Measurements from ENCODE around the gene KYAT1. TPM values are rescaled to one million over a fixed set of nuclear protein-coding genes. Genes with fewer than 3 reads are reported as not detected.
A peak's percentile ranks its signal among the peaks of the same experiment; 100 is the strongest.

The KYAT1 gene
- total RNA-seq (2021) (26.1 and 27.6 TPM in 2 replicates), Bru-seq, nascent RNA (percentile 68 among the genes with signal in this experiment), BruChase-seq, experiment 1, labeled RNA remaining after a 2-hour chase (percentile 84 among the genes with signal in this experiment), BruChase-seq, experiment 2, labeled RNA remaining after a 6-hour chase (percentile 63 among the genes with signal in this experiment)
- long read RNA-seq, transcript KYAT1-201 (13 exons, 1,903 nt), result major isoform, 16 of 47 reads
- long read RNA-seq, partial matches to known transcripts, result 9 of 47 reads
- long read RNA-seq, other reads (novel, unspliced or antisense), result 21 of 47 reads

DNA sequence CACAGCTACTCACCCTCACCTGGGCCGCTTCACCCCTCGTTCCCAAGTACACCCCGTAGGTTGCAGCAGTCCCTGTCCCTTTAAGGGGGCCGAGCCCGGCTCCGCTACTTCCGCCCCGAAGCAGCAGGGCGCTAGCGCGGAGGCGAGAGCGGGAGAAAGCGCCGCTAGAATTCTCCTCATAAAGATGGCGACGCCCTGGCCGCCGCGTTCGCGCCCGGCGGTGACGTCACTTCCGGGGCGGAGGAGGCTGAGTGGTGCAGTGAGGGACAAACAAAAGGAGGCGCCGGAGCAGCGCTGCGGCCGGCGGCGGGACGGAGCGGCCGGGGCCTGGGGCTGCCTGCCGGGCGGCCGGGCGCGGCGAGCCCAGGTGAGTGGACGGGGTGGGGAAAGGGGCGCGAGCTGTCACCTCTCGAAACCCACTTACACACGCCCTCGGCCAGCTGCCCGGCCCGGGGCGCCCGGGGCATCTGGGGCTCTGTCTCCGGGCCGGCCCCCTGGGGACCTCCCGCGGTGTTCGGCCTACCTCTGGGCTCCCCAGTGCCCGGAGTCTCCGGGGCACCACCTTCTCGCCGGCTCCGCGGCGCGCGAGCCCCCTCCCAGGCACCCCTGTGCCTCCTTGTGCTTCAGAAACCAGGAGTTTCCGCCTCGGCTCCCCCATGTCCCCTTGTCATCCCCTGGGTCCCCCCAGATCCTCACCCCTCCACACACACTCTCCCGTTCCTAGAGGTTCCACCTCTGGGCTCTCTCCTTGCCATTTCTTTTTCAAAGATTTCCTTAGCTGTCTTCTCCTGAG is at the start of gene KYAT1, which contains the start of gene LRRC8A:
TSS of gene KYAT1 (minus strand) at position 67 of the 793 bp plus-strand sequence. CDS start 36,545 bp downstream, outside the sequence.
TSS of gene LRRC8A (plus strand) at position 250 of the 793 bp plus-strand sequence. CDS start 25,032 bp downstream, outside the sequence.
- DNase-seq, result peak; percentile 89 to 99
- H2AFZ ChIP-seq, result peak within 1 kb of the TSS; percentile 86
- BruUV-seq (replicated peaks), result no TSS peak
- H3K4me3 ChIP-seq, result peak within 1 kb of the TSS; percentile 87
- no peaks in the 10 kb centered on the region for H4K20me1 ChIP-seq (ENCODE audit: insufficient read depth)
- ChIA-PET POLR2A (ENCODE audit: unreplicated experiment) (interaction anchor here (0.5 to 1.0 kb wide), 7 partner anchors 9 to 1114 kb away, joined by 3 to 17 read pairs (median 3); no protein-coding TSS in a partner anchor), CTCF (interaction anchor here (0.6 to 0.7 kb wide), 3 partner anchors 9 to 180 kb away, joined by 3 to 9 read pairs (median 5); partner anchors contain the start of gene PKN3)
- H3K9me3 ChIP-seq (ENCODE audit: insufficient read depth, low read depth), result no peaks in the 10 kb centered on the region
- peaks cover 20% of the 10 kb centered on the region for H3K4me1 ChIP-seq (replicated peaks; ENCODE audit: insufficient read depth)
- peak within 1 kb of the TSS; percentile 77 for H3K27ac ChIP-seq
- H3K4me2 ChIP-seq, result peak within 1 kb of the TSS; percentile 88
- H3K27me3 ChIP-seq (ENCODE audit: insufficient read depth, low read depth), result no peaks in the 10 kb centered on the region
- peaks cover 12% of the 10 kb centered on the region for H3K36me3 ChIP-seq (ENCODE audit: low read depth)
- TF ChIP-seq, protein P1, sequence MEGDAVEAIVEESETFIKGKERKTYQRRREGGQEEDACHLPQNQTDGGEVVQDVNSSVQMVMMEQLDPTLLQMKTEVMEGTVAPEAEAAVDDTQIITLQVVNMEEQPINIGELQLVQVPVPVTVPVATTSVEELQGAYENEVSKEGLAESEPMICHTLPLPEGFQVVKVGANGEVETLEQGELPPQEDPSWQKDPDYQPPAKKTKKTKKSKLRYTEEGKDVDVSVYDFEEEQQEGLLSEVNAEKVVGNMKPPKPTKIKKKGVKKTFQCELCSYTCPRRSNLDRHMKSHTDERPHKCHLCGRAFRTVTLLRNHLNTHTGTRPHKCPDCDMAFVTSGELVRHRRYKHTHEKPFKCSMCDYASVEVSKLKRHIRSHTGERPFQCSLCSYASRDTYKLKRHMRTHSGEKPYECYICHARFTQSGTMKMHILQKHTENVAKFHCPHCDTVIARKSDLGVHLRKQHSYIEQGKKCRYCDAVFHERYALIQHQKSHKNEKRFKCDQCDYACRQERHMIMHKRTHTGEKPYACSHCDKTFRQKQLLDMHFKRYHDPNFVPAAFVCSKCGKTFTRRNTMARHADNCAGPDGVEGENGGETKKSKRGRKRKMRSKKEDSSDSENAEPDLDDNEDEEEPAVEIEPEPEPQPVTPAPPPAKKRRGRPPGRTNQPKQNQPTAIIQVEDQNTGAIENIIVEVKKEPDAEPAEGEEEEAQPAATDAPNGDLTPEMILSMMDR (conservative IDR thresholded peaks at IDR 0.05), result no peak
- no peak for TF ChIP-seq EZH2 (IDR thresholded peaks at IDR 0.05; ENCODE audit: low read depth)
- peaks cover 21% of the 10 kb centered on the region for H3F3A ChIP-seq (ENCODE audit: insufficient read depth, low read depth)
- H3K79me2 ChIP-seq (ENCODE audit: low read depth), result peaks cover 68% of the 10 kb centered on the region
- intact Hi-C loops (cut with micrococcal nuclease; ENCODE audit: unreplicated experiment), result loop anchor here (1.0 to 5.0 kb wide), 5 partner anchors 10 to 65 kb away; partner anchors contain the start of genes DOLK and NUP188
- no peaks in the 10 kb centered on the region for H3K9me2 ChIP-seq (ENCODE audit: insufficient read depth)

DNA sequence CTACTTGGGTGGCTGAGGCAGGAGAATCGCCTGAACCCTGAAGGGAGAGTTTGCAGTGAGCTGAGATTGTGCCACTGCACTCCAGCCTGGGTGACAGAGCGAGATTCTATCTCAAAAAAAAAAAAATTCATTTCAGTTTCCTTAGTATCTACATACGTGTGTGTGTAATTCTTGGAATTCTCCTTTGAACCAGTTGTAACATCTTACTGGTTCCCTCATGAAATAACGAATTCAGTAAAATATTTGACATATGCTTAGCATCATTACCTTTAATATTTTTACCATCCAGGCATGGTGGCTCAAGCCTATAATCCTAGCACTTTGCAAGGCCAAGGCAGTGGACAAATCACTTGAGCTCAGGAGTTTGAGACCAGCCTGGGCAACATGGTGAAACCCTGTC is 47.8 kb upstream of the KYAT1 start:
- no peak overlapping the region for H3K4me3 ChIP-seq
- POLR2A ChIA-PET (ENCODE audit: unreplicated experiment), result no interaction called here

More for the DNA sequence above, 47.8 kb upstream of the KYAT1 start:
- Histone ChIP-seq H3F3A (ENCODE audit: insufficient read depth, low read depth) (peaks cover 6% of the 10 kb centered on the region; the same call in 1 of the 2 replicates), H3K27ac (no peak overlapping the region), H3K4me1 (replicated peaks; ENCODE audit: insufficient read depth) (no peaks in the 10 kb centered on the region), H3K27me3 (ENCODE audit: insufficient read depth, low read depth) (no peaks in the 10 kb centered on the region), H3K9me3 (ENCODE audit: insufficient read depth, low read depth) (no peaks in the 10 kb centered on the region), H3K36me3 (ENCODE audit: low read depth) (no peaks in the 10 kb centered on the region), H3K9me2 (ENCODE audit: insufficient read depth) (no peaks in the 10 kb centered on the region), H2AFZ (no peak overlapping the region), H3K4me2 (no peak overlapping the region), H4K20me1 (ENCODE audit: insufficient read depth) (no peaks in the 10 kb centered on the region), H3K79me2 (ENCODE audit: low read depth) (no peaks in the 10 kb centered on the region)
- no peak for DNase-seq
- CTCF ChIA-PET, result interaction anchor here (0.7 kb wide), 1 partner anchor 19 kb away, joined by 3 read pairs; no protein-coding TSS in a partner anchor
- BruUV-seq (replicated peaks), result no TSS peak
- intact Hi-C loops (cut with micrococcal nuclease; ENCODE audit: unreplicated experiment), result loop anchor here (2.0 to 5.0 kb wide), 2 partner anchors 37 to 197 kb away; no protein-coding TSS in a partner anchor
- no peak for TF ChIP-seq EZH2 (IDR thresholded peaks at IDR 0.05; ENCODE audit: low read depth)
- TF ChIP-seq, protein P1 (conservative IDR thresholded peaks at IDR 0.05), result no peak

Data from PC-9 (cell line).